GM19463 (cell line): ENCODE data around the gene CREM.

Source experiments
- ATAC-seq: cut with Tn5 transposase; IDR thresholded peaks from one replicate; pipeline ENCODE4 v1.9.1; 2021; ENCODE audit warnings: mild to moderate bottlenecking, moderate library complexity; ENCODE audit not compliant: unreplicated experiment

Gene CREM

DNA sequence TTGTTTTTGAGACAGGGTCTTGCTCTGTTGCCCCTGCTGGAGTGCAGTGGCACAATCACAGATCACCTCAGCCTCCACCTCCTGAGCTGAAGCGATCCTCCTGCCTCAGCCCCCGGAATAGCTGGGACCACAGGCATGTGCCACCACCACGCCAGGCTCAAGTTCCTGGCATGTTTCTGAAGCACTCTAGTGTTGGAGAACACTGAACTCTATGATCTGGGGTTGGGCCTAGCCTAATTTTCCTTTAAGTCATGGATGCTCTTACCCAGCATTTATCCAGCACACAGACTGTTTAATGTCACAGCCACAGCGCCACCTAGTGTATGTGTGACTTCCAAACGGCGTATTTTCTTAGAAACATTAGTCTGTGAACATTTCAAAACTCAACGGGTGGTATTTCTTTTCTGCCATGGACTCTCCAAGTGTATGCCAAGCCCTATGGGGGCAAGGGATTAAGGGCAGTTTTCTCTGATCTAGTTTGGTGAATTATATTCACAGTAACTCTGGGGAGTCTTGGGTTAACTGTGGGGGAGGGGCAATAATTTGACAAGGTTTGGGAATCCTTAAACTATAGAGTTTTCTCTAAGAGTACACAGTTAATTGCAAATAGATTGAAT is 91.8 kb downstream of the CREM start:
- ATAC-seq = peak; percentile 56

DNA sequence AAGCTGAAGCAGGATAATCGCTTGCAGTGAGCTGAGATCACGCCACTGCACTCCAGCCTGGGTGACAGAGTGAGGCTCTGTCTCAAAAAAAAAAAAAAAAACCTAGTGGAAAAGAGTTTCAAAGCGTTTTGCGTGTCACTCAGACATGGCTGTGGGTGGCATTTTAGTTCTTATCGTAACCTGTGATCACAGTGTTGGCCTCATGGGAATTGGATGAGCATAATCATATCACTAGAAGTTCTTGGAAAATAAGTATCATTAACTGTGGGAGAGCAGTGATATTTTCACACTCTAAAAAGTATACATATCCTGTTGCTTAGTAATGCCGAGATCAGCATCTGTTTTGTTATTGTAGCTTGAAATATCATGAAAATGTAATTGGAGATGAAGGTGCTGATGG is 92.6 kb downstream of the CREM start:
- no peak for ATAC-seq

DNA sequence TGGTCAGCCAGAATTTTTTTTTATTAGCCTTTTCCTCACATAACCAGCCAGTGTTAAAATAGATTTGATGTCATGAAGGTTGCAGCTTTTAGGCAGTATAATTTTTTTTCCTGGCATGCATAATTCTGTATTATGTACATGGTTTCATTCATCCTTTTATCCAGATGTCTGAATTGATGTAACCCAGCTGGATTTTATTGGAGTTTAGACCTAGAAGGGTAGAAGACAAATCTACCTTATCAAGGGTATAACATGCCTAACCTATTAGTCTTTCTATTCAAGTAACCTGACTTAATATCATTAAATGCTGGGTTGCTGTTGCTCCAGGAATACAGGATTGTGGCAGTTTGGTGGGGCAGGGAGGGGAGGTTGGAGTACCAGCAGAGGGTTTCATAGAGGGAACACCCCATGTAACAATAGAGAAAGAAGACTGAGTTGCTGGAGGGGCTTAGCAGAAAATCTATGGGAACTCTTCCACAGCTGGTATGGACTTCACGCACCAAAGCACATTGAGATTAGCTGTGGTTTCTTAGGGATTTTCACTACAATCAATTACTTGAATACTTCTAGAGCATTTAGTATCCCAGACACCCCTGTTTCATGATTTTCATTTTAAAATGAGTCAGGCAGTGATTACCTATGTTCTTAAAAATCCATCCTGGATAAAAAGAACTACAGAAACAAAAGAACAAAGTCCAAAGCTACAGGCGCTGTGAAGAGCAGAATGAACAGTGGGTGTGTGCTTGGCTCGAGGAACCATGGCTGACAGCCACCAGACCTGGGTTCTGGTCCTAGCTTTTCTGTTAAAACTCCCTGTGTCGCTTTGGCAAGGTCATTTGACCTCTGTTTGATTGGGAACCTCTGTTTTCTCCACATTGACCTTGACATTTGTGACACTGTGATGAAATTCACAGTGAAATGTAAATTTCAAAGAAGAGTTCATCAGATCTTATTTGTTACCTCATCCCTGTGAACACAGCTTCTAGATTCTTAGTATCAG is 93.5 kb downstream of the CREM start:
- no peak for ATAC-seq

DNA sequence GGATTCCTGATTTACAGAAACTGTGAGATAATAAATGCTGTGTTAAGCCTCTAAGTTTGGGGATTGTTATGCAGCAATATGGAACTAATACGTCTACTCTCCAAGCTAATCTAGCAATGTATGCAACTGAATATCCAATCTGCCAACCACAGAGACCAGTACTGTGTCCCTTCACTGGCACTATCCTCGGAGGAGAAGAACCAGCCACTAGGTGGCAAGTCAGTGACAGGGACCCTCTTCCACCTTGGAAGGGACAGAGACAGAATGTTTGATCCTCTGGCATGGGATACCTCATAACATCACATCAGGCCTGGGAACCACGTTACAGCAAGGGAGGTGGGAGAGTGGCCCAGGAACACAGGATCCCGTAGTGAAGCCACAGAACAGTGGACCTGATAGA is 96.4 kb downstream of the CREM start:
- ATAC-seq = no peak

DNA sequence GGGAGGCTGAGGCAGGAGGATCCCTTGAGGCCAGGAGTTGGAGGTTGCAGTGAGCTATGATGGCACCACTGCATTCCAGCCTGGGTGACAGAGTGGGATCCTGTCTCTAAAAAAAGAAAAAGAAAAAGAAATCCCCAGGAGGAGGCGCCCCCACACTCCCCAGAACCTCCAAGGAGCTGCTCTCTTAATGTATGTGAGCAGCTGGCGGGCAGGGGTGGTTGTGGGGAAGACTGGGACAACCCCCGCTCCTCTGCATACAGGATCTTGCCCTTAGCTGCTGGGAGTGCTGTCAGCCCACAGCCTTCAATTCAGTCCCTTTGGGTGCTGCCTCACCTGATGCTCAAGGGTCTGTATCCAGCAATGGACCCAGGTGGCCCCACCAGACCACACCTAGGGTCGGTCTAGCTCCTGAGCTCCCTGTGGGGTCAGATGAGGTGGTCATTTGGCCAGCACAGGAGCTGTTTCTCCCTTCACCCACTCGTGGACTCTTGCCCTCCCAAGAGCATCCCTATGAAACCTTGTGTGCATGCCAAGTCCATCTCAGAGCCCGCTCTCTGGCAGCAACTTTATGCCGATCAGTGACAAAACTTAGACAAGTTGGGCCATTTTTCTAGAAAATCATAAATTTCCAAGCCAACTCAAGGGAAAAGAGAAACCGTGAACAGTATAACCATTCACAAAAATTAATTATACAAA is 97.5 kb downstream of the CREM start:
- no peak for ATAC-seq

DNA sequence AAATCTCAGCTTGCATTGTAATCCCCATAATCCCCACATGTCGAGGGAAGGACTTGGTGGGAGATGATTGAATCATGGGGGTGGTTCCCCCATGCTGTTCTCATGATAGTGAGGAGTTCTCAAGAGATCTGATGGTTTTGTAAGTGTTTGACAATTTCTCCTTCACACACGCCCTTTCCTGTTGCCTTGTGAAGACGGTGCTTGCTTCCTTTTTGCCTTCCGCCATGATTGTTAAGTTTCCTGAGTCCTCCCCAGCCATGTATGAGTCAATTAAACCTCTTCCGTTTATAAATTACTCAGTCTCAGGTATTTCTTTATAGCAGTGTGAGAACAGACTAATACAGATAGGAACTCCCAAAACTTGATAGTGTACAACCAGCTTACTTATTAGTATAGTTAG is 98.6 kb downstream of the CREM start:
- no peak for ATAC-seq

DNA sequence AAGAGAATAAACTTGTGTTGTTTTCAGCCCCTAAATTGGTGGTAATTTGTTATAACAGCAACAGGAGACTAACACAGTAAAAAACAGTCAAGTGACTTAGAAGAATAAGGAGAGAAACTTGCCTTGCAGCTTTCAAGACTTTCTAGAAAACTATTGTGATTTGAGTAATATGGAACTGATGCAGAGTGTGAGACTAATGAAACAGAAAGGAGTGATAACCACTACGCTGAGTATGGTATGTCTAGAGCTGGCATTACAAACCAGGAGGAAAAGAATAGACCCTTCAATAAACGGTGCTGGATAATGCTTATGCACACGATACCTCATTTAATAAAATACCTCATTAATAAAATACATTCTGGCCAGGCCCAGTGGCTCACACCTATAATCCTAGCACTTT is 99.9 kb downstream of the CREM start:
- no peak for ATAC-seq

DNA sequence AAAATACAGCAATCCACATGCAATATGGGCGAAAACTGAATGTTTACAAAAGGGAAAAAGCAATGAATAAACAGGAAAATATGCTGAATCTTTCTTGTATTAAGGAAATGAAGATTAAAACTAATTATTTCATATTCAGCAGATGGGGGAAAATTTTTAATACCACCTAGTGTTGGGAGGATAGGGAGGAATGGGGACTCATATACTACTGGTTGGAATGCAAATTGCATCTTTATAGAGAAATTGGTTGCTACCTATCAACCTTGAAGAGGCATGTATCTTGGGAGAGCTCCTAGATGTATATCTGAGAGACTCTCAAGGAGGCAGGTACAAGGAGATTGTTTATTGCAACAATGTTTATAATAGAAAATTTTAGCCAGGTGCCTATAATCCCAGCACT is 101.4 kb downstream of the CREM start:
- ATAC-seq = no peak

DNA sequence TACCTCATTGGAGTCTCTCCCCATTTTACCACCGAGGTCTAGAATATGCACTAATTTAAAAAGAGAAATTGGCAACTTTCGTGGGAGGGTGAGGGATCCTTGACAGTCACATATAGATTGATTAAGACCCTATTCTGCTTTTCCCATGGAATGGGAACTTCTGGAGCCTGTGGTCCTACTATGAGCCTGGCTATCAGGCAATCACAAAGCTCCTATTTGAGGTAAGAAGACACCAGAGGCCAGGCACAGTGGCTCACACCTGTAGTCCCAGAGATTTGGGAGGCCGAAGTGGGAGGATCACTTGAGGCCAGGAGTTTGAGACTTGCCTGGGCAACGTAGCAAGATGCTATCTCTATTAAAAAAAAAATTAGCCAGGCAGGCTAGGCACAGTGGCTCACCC is 105.0 kb downstream of the CREM start:
- ATAC-seq = no peak

DNA sequence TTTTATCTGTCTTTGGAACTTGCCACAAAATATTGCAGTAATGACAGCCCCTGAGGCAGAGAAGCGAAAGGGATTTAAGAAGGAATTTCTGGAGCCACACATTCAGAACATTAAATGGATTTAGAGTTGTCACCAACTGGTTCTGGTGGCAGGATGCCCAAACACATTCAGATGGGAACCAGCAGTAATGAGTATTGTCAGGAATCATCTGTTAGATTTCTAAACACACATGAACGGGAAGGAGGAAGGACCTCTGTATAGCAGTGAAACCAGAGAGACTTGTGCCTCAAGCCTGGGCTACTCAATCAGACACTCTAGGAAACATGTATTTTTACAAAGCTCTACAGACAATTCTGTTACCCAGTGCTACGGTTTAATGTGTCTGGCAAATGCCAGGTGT is 105.9 kb downstream of the CREM start:
- no peak for ATAC-seq

DNA sequence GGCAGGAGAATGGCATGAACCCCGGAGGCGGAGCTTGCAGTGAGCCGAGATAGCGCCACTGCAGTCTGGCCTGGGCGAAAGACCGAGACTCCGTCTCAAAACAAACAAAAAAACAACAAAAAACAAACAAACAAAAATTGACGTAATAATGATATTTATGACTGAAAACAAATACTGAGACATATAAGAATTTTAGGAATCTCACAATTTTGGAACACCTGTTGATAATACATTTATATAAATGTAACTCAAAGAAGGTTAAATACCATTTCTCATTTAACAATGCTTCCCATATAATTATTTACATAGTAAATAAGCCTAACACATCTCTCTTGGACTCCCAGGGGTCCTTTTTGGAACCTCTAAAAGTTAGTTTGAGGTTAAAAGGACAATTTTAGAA is 107.4 kb downstream of the CREM start:
- no peak for ATAC-seq

DNA sequence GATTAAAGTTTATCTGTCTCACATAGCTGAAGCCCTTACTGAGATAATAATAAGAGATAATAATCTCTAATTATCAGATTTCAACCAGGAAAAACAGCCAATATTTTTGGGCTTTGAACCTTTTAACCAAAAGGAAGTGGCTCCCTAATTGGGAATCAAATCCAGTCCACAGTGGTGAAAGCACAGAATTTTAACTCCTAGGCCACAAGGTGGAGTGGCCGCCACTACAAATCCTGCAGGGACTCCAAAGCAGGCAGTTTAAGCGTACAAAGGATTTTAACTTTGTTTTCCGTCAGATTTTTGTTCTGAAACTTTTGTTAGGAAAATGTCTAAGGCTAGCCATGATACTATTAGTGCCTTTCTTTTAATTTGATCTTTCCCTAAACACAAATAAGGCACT is 110.1 kb downstream of the CREM start:
- ATAC-seq = no peak

DNA sequence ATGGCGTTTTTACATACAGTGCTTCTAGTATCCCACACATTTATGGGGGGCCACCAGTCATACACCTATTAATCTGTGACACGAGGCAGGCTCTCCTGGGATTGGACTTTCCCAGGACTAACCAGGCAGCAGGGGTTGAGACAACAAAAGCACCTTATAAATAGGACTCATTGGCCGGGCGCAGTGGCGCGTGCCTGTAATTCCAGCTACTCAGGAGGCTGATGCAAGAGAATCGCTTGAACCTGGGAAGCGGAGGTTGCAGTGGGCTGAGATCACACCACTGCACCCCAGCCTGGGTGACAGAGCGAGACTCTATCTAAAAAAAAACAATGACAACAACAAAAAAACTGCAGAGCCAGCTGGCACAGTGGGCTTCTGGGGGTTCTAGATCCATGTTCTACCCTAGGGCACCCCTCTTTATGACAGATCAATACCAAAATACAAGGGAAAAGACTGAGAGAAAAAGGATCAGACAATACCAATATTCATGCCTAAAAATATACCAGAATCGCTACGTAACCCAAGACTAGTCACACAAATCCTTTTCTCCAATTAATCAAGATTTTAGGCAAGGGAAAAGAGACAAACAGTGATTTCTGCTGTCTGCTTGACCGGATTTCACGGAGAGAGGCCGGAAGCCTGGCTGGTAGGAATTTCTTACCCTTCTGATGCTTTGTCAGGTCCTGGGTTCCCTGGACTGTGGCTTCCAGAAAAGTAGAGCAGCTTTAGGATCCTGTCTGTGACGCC is 111.3 kb downstream of the CREM start:
- ATAC-seq = no peak

DNA sequence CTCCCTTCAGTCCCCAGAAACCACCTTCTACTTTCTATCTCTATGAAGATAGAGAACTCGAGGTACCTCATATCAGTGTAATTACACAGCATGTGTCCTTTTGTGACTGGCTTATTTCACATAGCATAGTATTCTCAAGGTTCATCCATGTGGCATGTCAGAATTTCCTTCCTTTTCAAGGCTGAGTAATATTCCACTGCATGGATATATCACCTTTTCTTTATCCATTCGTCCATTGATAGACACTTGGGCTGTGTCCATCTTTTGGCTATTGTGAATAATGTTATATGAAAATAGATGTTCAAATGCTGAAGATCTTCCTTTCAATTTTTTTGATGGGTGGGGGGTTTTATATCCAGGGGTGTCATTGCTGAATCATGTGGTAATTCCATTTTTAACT is 117.9 kb downstream of the CREM start:
- no peak for ATAC-seq

DNA sequence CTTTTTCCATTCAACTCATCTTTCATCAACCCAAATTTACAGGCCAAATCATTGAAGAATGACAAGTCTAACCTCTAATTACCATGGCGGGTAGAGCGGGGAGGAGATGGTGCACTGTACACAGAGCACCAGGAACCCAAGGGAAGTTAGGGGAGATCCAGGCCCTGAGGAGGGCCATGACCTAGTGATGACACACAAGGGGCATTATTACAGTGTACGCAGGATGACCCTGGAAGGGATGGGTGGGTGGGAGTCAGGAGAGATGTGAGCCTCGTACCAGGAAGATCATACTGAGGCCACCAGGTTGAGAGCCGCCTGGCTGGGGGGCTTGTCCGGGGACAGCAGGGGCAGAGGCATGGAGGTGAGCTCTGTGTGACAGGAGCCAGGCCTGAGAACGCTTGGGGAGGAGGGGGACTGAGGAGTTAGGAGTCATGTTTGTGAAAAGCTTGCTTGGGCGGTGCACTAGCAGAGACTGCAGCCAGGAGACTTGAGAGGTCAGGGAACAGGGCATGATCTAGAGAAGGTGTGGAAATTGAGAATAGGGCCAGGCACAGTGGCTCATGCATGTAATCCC is 120.2 kb downstream of the CREM start:
- no peak for ATAC-seq

DNA sequence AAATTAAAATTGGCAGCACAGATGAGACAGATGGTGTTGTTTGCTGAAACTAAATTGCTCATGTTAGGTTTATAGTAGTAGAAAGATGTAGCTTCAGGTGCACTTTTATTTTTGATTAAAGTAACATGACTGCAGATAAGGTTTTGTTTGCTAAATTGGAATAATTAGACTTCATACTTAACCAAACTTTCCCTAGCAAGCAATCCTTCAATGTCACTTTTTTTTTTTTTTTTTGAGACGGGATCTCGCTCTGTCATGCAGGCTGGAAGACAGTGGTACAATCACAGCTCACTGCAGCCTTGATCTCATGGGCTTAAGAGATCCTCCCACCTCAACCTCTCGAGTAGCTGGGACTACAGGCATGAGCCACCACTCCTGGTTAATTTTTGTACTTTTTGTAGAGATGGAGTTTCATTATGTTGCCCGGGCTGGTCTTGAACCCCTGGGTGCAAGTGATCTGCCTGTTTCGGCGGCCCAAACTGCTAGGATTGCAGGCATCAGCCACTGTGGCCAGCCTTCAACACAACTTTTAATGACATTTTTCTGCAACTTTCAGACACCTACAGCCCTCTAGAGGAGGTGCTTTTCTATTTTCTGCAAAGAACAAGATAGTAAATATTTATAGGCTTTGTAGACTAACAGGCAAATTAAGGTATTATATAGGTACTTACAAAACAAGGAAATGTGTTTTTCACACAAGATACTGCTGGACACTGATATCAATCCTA is 124.9 kb downstream of the CREM start:
- ATAC-seq = no peak

DNA sequence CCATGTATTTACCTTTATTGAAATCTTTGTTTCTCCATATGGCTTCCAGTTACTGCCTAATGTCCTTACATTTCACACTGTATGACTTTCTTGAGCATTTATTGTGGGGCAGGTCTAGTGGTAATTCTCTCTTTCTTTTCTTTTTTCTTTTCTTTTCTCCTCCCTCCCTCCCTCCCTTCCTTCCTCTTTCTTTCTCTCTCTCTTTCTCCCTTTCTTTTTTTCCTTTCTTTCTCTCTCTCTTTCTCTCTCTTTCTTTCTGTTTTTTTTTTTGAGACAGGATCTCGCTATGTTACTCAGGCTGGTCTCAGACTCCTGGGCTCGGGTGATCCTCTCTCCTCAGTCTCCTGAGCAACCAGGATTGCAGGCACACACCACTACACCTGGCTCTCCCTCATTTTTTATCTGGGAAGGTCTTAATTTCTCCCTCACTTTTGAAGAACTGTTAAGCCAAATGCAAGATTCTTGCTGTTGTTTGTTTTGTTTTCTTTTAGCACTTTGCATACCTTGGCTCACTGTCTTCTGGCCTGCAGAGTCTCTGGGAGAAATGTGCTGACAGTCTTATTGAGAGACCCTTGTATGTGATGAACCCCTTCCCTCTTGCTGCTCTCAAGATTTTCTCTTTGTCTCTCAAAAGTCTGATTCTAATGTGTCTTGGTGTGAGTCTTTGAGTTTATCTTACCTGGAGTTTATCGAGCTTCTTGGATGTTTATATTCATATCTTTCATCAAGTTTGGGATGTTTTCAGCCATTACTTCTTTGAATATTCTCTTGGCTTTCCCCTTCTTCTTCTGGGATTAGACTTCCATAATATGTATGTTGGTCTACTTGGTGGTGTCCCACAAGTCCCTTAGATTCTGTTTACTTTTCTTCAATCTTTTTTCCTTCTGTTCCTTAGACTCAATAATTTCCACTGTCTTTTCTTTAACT is 130.7 kb downstream of the CREM start:
- ATAC-seq = no peak

DNA sequence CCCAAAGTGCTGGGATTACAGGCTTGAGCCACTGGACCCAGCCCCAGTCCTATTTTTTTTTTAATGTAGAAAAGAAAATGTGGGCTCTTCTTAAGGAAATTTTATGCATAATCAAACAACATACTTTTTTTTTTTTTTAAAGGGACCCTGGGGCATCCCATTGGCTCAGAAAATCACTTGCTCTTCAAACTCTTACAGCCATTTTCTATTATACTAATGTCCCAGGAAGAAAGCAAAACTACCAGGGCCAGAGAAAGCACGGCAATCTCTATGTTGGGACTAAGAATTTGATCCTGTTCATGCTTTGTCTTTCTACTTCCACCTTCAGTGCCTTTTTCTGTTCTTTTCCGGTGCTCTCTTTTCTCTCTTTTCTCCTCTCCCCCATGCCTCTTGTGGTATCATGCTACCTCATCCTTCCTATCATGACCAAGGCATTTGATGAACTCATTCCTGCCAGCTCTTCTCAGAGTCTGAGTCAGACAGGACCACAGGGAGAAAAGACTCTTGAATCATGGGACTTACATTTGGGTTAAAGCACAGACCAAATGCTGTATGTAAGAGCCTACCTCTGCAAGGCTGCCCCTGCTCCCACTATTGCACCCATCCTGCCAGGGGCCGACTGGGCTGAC is 133.2 kb downstream of the CREM start:
- no peak for ATAC-seq

DNA sequence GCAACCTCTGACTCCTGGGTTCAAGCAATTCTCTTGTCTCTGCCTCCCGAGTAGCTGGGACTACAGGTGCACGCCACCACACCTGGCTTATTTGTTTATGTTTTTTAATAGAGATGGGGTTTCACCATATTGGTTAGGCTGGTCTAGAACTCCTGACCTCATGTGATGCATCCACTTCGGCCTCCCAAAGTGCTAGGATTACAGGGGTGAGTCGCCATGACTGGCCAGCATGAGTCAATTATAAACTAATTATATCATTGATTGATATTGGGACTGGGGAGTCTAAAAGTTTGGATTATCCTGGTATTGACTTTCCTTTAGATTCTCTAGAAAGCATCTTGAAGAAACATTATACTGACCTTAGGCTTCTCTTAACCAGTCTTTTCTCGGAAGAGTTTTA is 135.8 kb downstream of the CREM start:
- ATAC-seq = no peak
